Effector memory CD8-positive, alpha-beta T cell (primary cell): ENCODE data around the gene LONP1.

ENCODE experiments used
- ATAC-seq: fragments of 150-1000 bp; cut with Tn5 transposase; replicated peaks from 2 replicates; pipeline ENCODE4 v1.10.0; 2021; ENCODE audit warnings: mild to moderate bottlenecking, moderate library complexity
- DNase-seq, 3 experiments: peaks; one replicate each; pipeline ENCODE4 v3.0.0; 2021
- H3K27ac Mint-ChIP-seq, 2 donors: one replicate each; pipeline ENCODE4 v1.8.0; 2022; ENCODE audit warnings: mild to moderate bottlenecking in 2 of 2, mixed read lengths in 2 of 2, moderate library complexity in 2 of 2
- H3K27me3 Mint-ChIP-seq, 2 donors: one replicate each; pipeline ENCODE4 v1.8.0; 2022; ENCODE audit warnings: mixed read lengths in 2 of 2
- H3K36me3 Mint-ChIP-seq: one replicate; pipeline ENCODE4 v1.8.0; 2022; ENCODE audit warnings: mild to moderate bottlenecking, moderate library complexity, mixed read lengths; ENCODE audit not compliant: insufficient read depth
- H3K4me1 Mint-ChIP-seq, 2 donors: one replicate each; pipeline ENCODE4 v1.8.0; 2022; ENCODE audit warnings: low read depth in 2 of 2, mixed read lengths in 2 of 2
- H3K4me3 Mint-ChIP-seq, 2 donors: one replicate each; pipeline ENCODE4 v1.8.0; 2022; ENCODE audit warnings: mild to moderate bottlenecking in 2 of 2, mixed read lengths in 2 of 2, moderate library complexity in 2 of 2
- H3K9me3 Mint-ChIP-seq, 2 donors: one replicate each; pipeline ENCODE4 v1.8.0; 2022; ENCODE audit warnings: mixed read lengths in 2 of 2

The LONP1 gene

DNA sequence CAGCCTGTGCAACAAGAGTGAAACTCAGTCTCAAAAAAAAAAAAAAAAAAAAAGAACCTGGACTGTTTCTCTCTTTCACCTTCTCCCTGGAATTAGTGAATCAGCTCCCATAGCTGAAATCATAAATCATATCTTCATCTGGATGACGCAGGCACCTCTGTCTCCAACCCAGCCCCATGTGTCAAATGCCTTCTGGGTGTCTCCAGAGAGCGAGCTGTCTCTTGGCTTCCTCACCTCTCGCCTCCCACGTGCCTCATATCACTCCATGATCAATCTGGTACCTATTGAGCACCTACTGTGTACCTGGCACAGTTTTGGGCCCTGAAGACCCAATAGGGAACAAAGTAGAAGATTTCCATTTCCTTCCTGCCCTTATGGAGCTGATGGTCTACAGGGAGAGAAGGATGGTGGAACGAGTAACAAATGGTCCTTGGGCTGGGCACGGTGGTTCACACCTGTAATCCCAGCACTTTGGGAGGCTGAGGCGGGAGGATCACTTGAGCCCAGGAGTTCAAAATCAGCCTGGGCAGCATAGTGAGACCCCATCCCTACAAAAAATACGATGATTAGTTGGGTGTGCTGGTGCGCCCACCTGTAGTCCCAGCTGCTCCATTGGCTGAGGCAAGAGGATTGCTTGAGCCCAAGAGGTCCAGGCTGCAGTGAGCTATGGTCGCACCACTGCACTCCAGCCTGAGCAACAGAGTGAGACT is 36.6 kb downstream of the LONP1 start:
- no peaks in the 10 kb centered on the region for H3K9me3 Mint-ChIP-seq
- H3K27ac Mint-ChIP-seq: no peak overlapping the region
- DNase-seq (no peak), ATAC-seq (no peak)
- no peaks in the 10 kb centered on the region for H3K27me3 Mint-ChIP-seq
- H3K4me3 Mint-ChIP-seq: peak overlapping the region in 1 of 2 donors; percentile 3
- H3K4me1 Mint-ChIP-seq: peaks cover 21 to 43% of the 10 kb centered on the region in 2 donors
- H3K36me3 Mint-ChIP-seq: peaks cover 21% of the 10 kb centered on the region

DNA sequence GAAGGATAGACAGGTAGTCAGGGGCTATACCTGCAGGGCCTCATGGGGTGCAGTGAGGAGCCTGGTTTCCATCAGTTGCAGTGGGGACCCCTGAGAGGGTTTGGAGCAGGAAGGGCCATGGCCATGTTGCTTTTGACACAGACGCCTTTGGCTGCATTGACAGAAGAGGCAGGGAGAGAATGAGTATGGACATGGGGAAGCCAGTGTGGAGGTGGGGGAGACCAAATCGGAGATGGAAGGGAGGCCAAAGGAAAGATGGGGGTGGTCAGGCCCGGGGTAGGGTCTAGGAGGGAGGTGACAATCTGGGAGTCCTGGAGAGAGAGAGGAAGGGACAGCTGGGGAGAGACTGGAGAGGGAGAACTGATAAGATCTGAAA is 37.9 kb downstream of the LONP1 start:
- peak overlapping the region; percentile 43 to 75 for H3K4me3 Mint-ChIP-seq
- H3K4me1 Mint-ChIP-seq: peaks cover 19 to 40% of the 10 kb centered on the region in 2 donors

DNA sequence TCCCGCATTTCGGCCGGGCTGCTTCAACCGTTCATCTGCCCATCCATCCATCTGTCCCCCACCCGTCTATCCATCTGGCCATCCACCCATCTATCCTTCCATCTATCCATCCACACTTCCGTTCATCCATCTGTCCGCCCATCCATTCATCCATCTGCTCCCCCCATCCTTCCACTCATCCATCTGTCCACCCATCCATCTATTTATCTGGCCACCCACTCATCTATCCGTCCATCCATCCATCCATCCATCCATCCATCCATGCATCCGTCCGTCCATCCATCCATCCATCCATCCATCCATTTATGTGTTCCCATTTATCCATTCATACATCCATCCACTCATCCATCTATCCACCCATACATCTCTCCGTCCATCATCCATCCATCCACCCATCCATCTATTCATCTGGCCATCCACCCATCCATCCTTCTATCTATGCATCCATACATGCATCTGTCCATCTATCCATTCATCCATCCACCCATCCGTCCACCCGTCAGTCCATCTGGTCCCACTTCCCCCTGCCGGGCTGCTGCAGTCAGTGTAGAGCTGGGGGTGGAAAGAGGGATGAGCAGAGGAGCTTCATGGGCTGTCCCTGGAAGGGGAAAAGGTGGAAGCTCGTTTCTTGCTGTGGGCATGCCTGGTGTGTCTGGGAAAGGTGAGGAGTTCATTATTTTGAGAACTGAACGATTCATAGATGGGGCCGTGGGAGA is 38.4 kb downstream of the LONP1 start:
- no peaks in the 10 kb centered on the region for H3K9me3 Mint-ChIP-seq
- ATAC-seq (no peak), DNase-seq (no peak)
- H3K27me3 Mint-ChIP-seq: no peaks in the 10 kb centered on the region
- peaks cover 19 to 39% of the 10 kb centered on the region in 2 donors for H3K4me1 Mint-ChIP-seq
- H3K36me3 Mint-ChIP-seq: peaks cover 23% of the 10 kb centered on the region
- H3K27ac Mint-ChIP-seq: peak overlapping the region; percentile 97 to 99
- H3K4me3 Mint-ChIP-seq: peak overlapping the region; percentile 43 to 75

More for the DNA sequence above, 37.9 kb downstream of the LONP1 start:
- H3K27ac Mint-ChIP-seq: peak overlapping the region in 1 of 2 donors; percentile 97
- no peaks in the 10 kb centered on the region for H3K9me3 Mint-ChIP-seq
- ATAC-seq (no peak), DNase-seq (no peak)
- no peaks in the 10 kb centered on the region for H3K27me3 Mint-ChIP-seq
- H3K36me3 Mint-ChIP-seq: peaks cover 23% of the 10 kb centered on the region

DNA sequence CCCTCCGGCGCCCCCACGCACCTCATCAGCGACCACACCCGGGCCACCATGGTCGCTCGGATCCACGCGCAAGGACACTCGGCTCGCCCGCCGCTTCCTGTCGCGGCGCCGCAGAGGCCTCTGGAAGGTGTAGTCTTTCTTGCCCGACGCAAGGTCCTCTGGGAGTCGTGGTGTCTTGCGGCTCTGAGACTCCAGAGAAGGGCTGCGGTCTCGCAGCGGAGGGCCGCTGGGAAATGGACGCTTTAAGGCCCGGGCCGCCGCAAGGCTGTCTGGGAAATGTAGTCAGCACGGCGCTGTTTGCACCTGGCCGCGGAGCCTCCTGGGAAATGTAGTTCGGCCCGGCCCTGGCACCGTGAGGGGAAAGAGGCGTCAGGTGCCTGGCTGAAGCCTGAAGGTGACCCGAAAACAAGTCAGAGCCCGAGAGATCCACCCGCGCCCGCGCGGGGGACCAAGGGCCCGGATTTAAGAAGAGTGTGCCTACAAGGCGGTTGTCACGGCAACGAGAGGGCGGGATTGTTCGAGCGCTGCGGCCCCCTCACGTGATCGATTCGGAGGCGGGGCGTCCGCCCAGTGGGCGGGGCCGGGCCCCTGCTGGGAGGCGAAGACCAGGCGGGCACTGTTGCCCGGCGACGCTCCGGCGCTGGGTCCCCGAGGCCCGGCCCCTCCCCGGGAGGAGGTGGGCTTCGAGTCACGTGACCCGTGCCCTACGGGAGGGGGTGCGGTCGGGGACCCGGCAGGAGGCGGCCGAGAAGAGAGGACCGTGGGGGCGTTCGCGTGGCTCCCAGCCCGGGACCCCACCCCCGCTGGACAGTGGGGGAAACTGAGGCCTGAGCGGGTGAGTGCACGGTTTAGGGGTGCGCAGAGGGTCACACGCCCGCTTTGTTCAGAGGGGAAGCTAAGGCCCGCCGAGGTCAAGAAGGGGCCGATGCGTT is 39.2 kb downstream of the LONP1 start, which contains the start of the genes HSD11B1L and MICOS13:
Gene HSD11B1L, plus strand, starts transcription at position 591 of the 932 bp plus-strand sequence. CDS start 3,806 bp downstream, outside the sequence.
Gene MICOS13, minus strand, starts transcription at position 80 of the 932 bp plus-strand sequence. Its CDS starts 30 bp downstream, at position 50.
- Mint-ChIP-seq H3K9me3 (no peaks in the 10 kb centered on the region), H3K27ac (peak within 1 kb of the TSS; percentile 97 to 99), H3K36me3 (peaks cover 23% of the 10 kb centered on the region), H3K4me1 (peaks cover 17 to 31% of the 10 kb centered on the region in 2 donors), H3K4me3 (peak within 1 kb of the TSS; percentile 84 to 88), H3K27me3 (no peaks in the 10 kb centered on the region)
- peak; percentile 93 for ATAC-seq
- DNase-seq: peak; percentile 97 to 98 (median 97)

DNA sequence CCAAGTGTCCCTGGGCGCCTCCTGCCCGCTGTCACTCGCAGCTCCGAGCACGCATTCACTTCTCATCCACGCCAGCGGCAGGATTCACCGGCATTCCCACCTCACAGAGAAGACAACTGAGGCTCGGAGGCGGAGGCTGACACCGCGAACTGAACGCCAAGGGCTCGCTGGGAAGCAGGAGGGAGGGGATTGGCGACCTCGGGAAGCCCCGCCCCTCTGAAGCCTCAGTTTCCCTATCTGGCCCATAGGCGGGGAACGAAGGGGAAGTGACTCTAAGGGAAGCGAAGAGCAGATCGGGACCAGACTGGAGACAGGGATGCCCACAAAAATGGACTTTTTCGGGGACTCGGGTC is 39.9 kb downstream of the LONP1 start:
- Mint-ChIP-seq H3K4me3 (peak overlapping the region; percentile 84 to 88), H3K27me3 (no peaks in the 10 kb centered on the region), H3K36me3 (peaks cover 23% of the 10 kb centered on the region), H3K4me1 (peaks cover 17 to 31% of the 10 kb centered on the region in 2 donors), H3K9me3 (no peaks in the 10 kb centered on the region), H3K27ac (peak overlapping the region; percentile 97 to 99)
- ATAC-seq: no peak
- no peak for DNase-seq

DNA sequence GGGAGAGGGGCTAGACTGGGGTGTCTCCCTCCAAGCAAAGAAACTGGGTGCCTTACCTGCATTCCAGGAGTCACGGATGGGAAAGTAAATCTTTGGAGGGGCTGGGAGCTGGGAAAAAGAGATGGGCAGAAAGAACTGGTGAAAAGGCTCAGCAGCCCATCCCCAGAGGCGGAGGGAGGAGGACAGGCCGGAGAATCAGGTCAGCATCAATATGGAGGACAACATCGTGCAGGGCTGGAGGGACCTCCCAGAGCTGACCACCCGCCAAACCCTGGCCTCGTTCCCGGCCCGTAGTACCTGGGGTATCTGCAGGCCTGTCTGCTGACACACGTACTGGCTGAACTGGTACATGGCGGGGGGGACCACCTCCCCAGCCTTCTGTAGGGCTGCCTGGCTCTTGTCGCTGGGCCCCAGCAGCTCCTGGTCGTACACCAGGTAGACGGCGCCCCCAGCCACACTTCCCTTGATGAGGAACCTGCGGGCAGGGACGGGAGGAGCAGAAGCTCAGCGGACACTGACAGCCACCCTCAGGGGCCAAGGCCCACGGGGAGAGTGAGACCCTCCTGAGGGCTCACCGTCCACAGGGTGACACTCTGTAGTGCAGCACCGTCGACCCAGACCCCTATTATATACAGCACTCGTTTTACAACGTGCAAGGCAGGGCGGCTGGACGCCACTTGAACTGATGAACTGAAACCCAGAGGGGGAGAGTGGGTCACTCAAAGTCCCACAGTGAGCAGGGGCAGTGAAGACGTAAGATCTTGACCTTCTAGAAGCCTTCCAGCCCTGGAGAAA is 40.5 kb downstream of the LONP1 start:
- Mint-ChIP-seq H3K9me3 (no peaks in the 10 kb centered on the region), H3K4me1 (peaks cover 17 to 31% of the 10 kb centered on the region in 2 donors), H3K27ac (peak overlapping the region; percentile 97 to 99), H3K4me3 (peak overlapping the region; percentile 84 to 88), H3K27me3 (no peaks in the 10 kb centered on the region), H3K36me3 (peaks cover 23% of the 10 kb centered on the region)
- ATAC-seq (no peak), DNase-seq (no peak)

DNA sequence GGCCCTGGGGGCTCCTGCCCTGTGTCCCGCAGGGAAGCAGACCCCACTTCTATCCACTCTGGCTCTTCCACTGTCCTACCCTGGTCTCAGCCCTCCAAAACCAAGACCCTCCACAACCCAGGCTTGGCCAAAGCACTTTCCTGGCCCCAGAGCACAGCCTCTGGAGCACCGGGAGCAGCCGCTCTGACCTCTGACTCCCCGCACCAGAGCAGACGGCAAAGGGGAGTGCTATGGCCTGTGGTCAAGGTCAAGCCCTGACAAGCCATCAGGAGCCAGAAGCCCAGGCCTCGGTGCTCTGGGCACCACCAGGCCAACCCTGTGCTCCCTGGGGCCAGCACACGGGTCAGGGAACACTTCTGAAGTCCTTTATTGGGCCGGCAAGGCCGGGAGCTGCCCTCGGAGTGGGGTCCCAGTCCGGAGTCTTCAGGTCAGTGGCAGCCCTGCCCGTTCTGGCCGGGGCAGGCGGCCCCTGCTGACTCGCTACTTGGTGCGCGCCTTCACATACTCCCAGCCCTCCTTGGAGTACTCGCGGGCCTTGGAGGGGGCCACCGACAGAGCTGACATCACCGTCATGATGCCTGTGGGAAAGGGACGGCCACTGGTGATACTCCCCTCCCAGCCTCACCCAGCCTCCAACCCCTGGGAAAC is 41.8 kb downstream of the LONP1 start:
- Mint-ChIP-seq H3K4me1 (peaks cover 17 to 31% of the 10 kb centered on the region in 2 donors), H3K36me3 (peaks cover 23% of the 10 kb centered on the region), H3K27ac (no peak overlapping the region), H3K4me3 (no peak overlapping the region), H3K9me3 (no peaks in the 10 kb centered on the region), H3K27me3 (no peaks in the 10 kb centered on the region)
- no peak for DNase-seq
- no peak for ATAC-seq

DNA sequence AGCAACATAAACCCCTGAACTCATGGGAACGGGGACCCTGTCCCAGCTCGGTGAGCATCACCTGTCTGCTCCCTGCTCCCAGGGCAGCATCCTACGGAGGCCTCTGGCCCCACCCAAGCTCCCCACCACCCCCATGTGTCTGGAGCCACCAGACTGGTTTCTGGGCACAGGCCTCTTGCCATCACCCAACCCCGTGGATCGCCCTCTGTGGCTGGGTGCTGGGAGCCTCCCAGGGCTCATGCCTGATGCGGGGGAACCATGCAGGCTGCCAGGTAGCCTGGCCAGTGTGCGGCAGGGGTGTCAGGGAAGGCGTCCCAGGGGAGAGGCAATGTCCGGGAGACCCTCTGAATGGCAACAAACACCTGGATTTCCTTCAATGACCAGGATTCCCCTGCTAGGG is 42.4 kb downstream of the LONP1 start:
- ATAC-seq: no peak
- no peak for DNase-seq
- H3K27ac Mint-ChIP-seq: peak overlapping the region in 1 of 2 donors; percentile 67
- peaks cover 23% of the 10 kb centered on the region for H3K36me3 Mint-ChIP-seq
- no peaks in the 10 kb centered on the region for H3K9me3 Mint-ChIP-seq
- no peaks in the 10 kb centered on the region for H3K27me3 Mint-ChIP-seq
- peak overlapping the region in 1 of 2 donors; percentile 10 for H3K4me3 Mint-ChIP-seq
- H3K4me1 Mint-ChIP-seq: peaks cover 17 to 31% of the 10 kb centered on the region in 2 donors

DNA sequence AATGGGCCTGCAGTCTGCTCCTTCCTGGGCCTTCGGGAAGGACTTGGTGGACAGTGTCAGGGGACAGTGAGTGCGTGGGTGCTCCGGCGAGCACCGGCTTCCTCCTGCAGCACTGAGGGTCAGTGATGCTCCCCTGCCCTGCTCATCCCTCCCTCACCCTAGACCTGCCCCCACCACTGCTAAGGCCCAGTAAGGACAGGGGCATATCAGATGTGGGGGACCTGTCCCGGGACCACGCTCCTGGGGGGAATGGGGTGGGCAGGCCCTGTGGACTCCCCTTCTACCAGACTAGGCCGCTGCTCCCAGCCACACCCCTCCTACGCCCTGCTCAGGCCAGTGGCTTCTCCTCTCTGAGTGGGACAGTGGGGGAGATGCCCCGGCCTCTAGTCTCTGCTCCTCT is 42.8 kb downstream of the LONP1 start:
- ATAC-seq (no peak), DNase-seq (no peak)
- peaks cover 23% of the 10 kb centered on the region for H3K36me3 Mint-ChIP-seq
- no peaks in the 10 kb centered on the region for H3K27me3 Mint-ChIP-seq
- H3K4me3 Mint-ChIP-seq: no peak overlapping the region
- peaks cover 17 to 31% of the 10 kb centered on the region in 2 donors for H3K4me1 Mint-ChIP-seq
- H3K9me3 Mint-ChIP-seq: no peaks in the 10 kb centered on the region
- peak overlapping the region in 1 of 2 donors; percentile 67 for H3K27ac Mint-ChIP-seq

DNA sequence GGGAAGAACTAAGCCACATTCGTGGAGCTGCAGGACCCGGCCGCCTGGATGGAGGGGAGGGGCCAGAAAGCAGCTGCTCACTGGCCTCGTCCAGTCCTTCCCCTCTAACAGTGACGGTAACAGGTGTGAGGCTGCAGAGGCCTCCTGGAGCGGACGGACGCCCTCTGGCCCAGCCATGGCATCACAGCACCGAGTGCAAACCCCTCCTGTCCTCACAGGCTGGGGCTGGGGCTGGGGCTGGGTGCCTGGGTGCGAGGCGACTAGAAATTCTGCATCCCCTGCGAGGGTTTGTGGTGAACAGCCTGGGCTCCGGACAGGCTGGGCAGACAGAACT is 43.2 kb downstream of the LONP1 start:
- ATAC-seq: no peak
- no peak for DNase-seq
- Mint-ChIP-seq H3K4me1 (peaks cover 17 to 27% of the 10 kb centered on the region in 2 donors), H3K27ac (no peak overlapping the region), H3K27me3 (no peaks in the 10 kb centered on the region), H3K4me3 (no peak overlapping the region), H3K9me3 (no peaks in the 10 kb centered on the region), H3K36me3 (peaks cover 23% of the 10 kb centered on the region)

DNA sequence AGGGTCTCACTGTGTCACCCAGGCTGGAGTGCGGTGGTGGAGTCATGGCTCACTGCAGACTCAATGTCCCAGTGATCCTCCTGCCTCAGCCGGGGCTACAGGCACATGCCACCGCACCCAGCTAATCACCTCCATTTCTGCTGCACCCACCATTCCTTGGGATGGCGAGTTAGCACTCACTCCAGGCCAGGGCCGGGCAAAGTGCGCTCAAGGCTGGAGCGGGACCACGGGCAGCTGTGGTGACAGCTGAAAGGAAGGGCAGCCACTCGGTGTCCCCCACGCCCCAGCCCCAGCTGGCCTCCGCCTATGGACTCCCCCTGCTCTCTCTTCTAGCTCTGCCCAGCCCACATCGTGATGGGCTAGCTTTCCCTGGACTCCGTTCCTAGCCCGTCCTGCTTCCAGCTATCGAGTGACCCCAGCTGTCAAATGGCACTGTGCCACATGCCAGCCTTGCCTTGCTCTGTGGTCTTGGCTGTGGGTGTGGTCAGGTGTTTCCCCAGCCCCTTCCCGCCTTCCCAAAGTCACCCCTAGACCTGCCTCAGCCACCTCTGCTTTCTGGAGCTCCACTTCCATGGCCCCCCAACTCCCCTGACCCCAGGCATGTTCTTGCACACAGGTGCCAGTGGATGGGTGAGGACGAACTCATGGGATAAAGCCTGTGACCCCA is 43.7 kb downstream of the LONP1 start:
- peaks cover 13 to 22% of the 10 kb centered on the region in 2 donors for H3K4me1 Mint-ChIP-seq
- H3K36me3 Mint-ChIP-seq: peaks cover 23% of the 10 kb centered on the region
- ATAC-seq: no peak
- no peak overlapping the region for H3K4me3 Mint-ChIP-seq
- H3K27me3 Mint-ChIP-seq: no peaks in the 10 kb centered on the region
- H3K9me3 Mint-ChIP-seq: no peaks in the 10 kb centered on the region
- no peak for DNase-seq
- H3K27ac Mint-ChIP-seq: no peak overlapping the region

DNA sequence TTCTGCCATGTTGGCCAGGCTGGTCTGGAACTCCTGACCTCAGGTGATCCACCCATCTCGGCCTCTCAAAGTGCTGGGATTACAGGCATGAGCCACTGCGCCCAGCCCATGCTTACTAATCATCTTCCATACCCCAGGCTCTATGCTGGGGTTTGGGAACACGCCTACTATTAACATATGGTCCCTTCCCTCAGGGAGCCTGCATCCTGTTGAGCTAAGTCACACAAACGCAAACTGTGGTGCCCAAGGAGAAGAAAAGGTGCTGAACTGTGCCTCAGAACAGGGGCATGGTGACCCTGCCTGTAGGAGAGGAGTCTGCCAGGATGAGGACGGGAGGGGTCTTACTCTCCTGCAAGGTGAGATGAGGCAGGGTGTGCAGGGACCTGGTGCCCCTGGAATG is 45.2 kb downstream of the LONP1 start:
- Mint-ChIP-seq H3K27ac (peak overlapping the region in 1 of 2 donors; percentile 38), H3K9me3 (no peaks in the 10 kb centered on the region), H3K4me1 (peaks cover 3 to 10% of the 10 kb centered on the region in 2 donors), H3K36me3 (peaks cover 23% of the 10 kb centered on the region), H3K4me3 (no peak overlapping the region), H3K27me3 (no peaks in the 10 kb centered on the region)
- DNase-seq (no peak), ATAC-seq (no peak)
